Activated CD8-positive, alpha-beta memory T cell treated with anti-CD3 and anti-CD28 coated beads for 4 hours (primary cell): ENCODE results near the gene RNASE13.
"Not testable (repeated sequence)": the region's sequence is repeated elsewhere in the genome, so short reads cannot be mapped to it uniquely, and the experiment has no call there.

Source experiments
- DNase-seq, 2 donors: peaks; one replicate each; pipeline ENCODE4 v3.0.0-alpha.2; 2020; ENCODE audit warnings: low read depth in 2 of 2

The RNASE13 gene

GRCh38 chr14:21023174-21023573 lies 11.4 kb downstream of the RNASE13 start:
- DNase-seq: no peak

- no peak for DNase-seq
Measured at GRCh38 chr14:21022686-21023085, 11.9 kb downstream of the RNASE13 start.

- no peak for DNase-seq
Measured at GRCh38 chr14:21020977-21021545, 13.5 kb downstream of the RNASE13 start.

- DNase-seq: no peak
Measured at GRCh38 chr14:21019366-21019765, 15.2 kb downstream of the RNASE13 start.

- no peak for DNase-seq
Measured at GRCh38 chr14:21018781-21019180, 15.8 kb downstream of the RNASE13 start.

GRCh38 chr14:21018286-21018685 lies 16.3 kb downstream of the RNASE13 start:
- no peak for DNase-seq

GRCh38 chr14:21017528-21018245 lies 16.9 kb downstream of the RNASE13 start:
- no peak for DNase-seq

GRCh38 chr14:21016413-21017190 lies 18.0 kb downstream of the RNASE13 start:
- DNase-seq: no peak

- DNase-seq: no peak
Measured at GRCh38 chr14:21015312-21015711, 19.3 kb downstream of the RNASE13 start.

- peak; percentile 61 for DNase-seq
Measured at GRCh38 chr14:21014761-21015190, 19.8 kb downstream of the RNASE13 start.

- DNase-seq: no peak
Measured at GRCh38 chr14:21011136-21011535, 23.5 kb downstream of the RNASE13 start.

GRCh38 chr14:21009721-21010120 lies 24.9 kb downstream of the RNASE13 start:
- DNase-seq: not testable (repeated sequence)

GRCh38 chr14:21003788-21004346 lies 30.7 kb downstream of the RNASE13 start:
- DNase-seq: no peak

GRCh38 chr14:21001218-21001617 lies 33.4 kb downstream of the RNASE13 start:
- DNase-seq: no peak

- no peak for DNase-seq
Measured at GRCh38 chr14:20999591-20999990, 35.0 kb downstream of the RNASE13 start.

- no peak for DNase-seq
Measured at GRCh38 chr14:20998674-20999366, 35.8 kb downstream of the RNASE13 start, which contains the start of gene SLC39A2. SLC39A2 (plus strand) TSS chr14:20999293; CDS start chr14:20999447, 154 bp downstream.

- DNase-seq: no peak
Measured at GRCh38 chr14:20998139-20998538, 36.5 kb downstream of the RNASE13 start.

- no peak for DNase-seq
Measured at GRCh38 chr14:20997564-20997963, 37.0 kb downstream of the RNASE13 start.

GRCh38 chr14:20997115-20997514 lies 37.5 kb downstream of the RNASE13 start:
- DNase-seq: no peak

- no peak for DNase-seq
Measured at GRCh38 chr14:20996521-20996920, 38.1 kb downstream of the RNASE13 start.

- peak; percentile 64 to 68 for DNase-seq
Measured at GRCh38 chr14:20989787-20990600, 44.6 kb downstream of the RNASE13 start, which contains the start of gene METTL17. METTL17 (plus strand) TSS chr14:20989980; CDS start chr14:20990003, 23 bp downstream.
